Measurements from ENCODE around the gene RABGAP1L. TPM values are rescaled to one million over a fixed set of nuclear protein-coding genes. Genes with fewer than 3 reads are reported as not detected.
A peak's percentile ranks its signal among the peaks of the same experiment; 100 is the strongest.

RABGAP1L gene
- total RNA-seq, 1 donor from 2014 or later = 80.6 TPM

GRCh38 chr1:174874331-174875053 is 715.2 kb downstream of the RABGAP1L start:
- Histone ChIP-seq H3K9me3 (no peaks in the 10 kb centered on the region), H3K27ac (peak overlapping the region; percentile 55), H3K4me1 (no peaks in the 10 kb centered on the region), H3K27me3 (no peaks in the 10 kb centered on the region), H3K36me3 (no peaks in the 10 kb centered on the region), H3K4me3 (peak overlapping the region; percentile 41)
- intact Hi-C loops (cut with DNase I) = no loop called here
- ATAC-seq (peak; percentile 73), DNase-seq (no peak)
- TF ChIP-seq CTCF (IDR thresholded peaks at IDR 0.05) = no peak

GRCh38 chr1:174875306-174875705 is 716.0 kb downstream of the RABGAP1L start:
- intact Hi-C loops (cut with DNase I) = no loop called here
- TF ChIP-seq CTCF (IDR thresholded peaks at IDR 0.05) = no peak
- DNase-seq (peak; percentile 73), ATAC-seq (peak; percentile 88)
- H3K4me1 ChIP-seq = no peaks in the 10 kb centered on the region
- no peaks in the 10 kb centered on the region for H3K9me3 ChIP-seq
- H3K27me3 ChIP-seq = no peaks in the 10 kb centered on the region
- peak overlapping the region; percentile 41 for H3K4me3 ChIP-seq
- no peaks in the 10 kb centered on the region for H3K36me3 ChIP-seq
- H3K27ac ChIP-seq = peak overlapping the region; percentile 55

GRCh38 chr1:174877208-174877673 is 717.9 kb downstream of the RABGAP1L start:
- no peak for TF ChIP-seq CTCF (IDR thresholded peaks at IDR 0.05)
- Histone ChIP-seq H3K36me3 (no peaks in the 10 kb centered on the region), H3K27ac (peak overlapping the region; percentile 55), H3K9me3 (no peaks in the 10 kb centered on the region), H3K4me1 (no peaks in the 10 kb centered on the region), H3K27me3 (no peaks in the 10 kb centered on the region), H3K4me3 (peak overlapping the region; percentile 41)
- ATAC-seq (peak; percentile 47), DNase-seq (no peak)
- intact Hi-C loops (cut with DNase I) = no loop called here

DNA sequence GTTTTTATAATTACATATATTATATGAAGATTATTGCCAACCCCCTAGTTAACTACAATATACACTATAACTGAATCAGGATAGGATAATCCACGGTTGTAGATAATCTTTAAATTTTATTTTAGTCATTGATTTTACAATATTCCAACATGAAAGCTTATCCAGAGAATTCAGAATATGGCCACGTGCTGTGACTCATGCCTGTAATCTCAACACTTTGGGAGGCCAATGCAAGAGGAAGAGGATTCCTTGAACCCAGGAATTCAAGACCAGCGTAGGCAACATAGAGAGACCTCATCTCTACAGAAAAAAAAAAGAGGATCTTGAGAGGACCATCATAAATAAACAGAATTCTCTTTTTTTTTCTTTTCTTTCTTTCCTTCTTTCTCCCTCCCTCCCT is 720.9 kb downstream of the RABGAP1L start:
- Histone ChIP-seq H3K27me3 (no peaks in the 10 kb centered on the region), H3K27ac (no peak overlapping the region), H3K4me1 (peaks cover 14% of the 10 kb centered on the region), H3K9me3 (no peaks in the 10 kb centered on the region), H3K4me3 (no peak overlapping the region), H3K36me3 (no peaks in the 10 kb centered on the region)
- no peak for TF ChIP-seq CTCF (IDR thresholded peaks at IDR 0.05)
- intact Hi-C loops (cut with DNase I) = no loop called here
- DNase-seq = no peak
- ATAC-seq = no peak

- intact Hi-C loops (cut with DNase I) = no loop called here
- peak; percentile 43 for ATAC-seq
- H3K9me3 ChIP-seq = no peaks in the 10 kb centered on the region
- no peak for TF ChIP-seq CTCF (IDR thresholded peaks at IDR 0.05)
- H3K27me3 ChIP-seq = no peaks in the 10 kb centered on the region
- H3K4me3 ChIP-seq = no peak overlapping the region
- H3K4me1 ChIP-seq = peaks cover 14% of the 10 kb centered on the region
- no peaks in the 10 kb centered on the region for H3K36me3 ChIP-seq
- no peak for DNase-seq
- H3K27ac ChIP-seq = no peak overlapping the region
Measured at GRCh38 chr1:174883409-174883808, 724.1 kb downstream of the RABGAP1L start.
